Measurements from ENCODE around the gene CDKN2C. TPM values are rescaled to one million over a fixed set of nuclear protein-coding genes. Genes with fewer than 3 reads are reported as not detected.
"Not testable (repeated sequence)": the region's sequence is repeated elsewhere in the genome, so short reads cannot be mapped to it uniquely, and the experiment has no call there.

The CDKN2C gene
- total and polyA plus RNA-seq, 2 experiments from 2014 or later: 11.7 to 17.3 TPM

- WGBS, 2 experiments (ENCODE audit: low coverage in 1 of 2, low lambda C conversion rate in 2 of 2, missing lambda C conversion rate in 2 of 2): 2 to 5% methylated on average over 2 of the region's 2 CpGs
- no peaks in the 10 kb centered on the region for H3K27me3 ChIP-seq (replicated peaks; ENCODE audit: insufficient read depth)
- no peaks in the 10 kb centered on the region for H3K4me1 ChIP-seq (ENCODE audit: insufficient read depth)
- H4K20me1 ChIP-seq (ENCODE audit: insufficient read depth): no peaks in the 10 kb centered on the region
- no peak overlapping the region for H2AFZ ChIP-seq
- no peak overlapping the region for H3K27ac ChIP-seq
- no peaks in the 10 kb centered on the region for H3K9me2 ChIP-seq (ENCODE audit: insufficient read depth)
- no peak overlapping the region for H3K4me3 ChIP-seq
- no peak overlapping the region for H3K9ac ChIP-seq
- in situ Hi-C loops (cut with MboI): no loop called here
- TF ChIP-seq EZH2 (IDR thresholded peaks at IDR 0.05; ENCODE audit: insufficient read depth, poor library complexity, severe bottlenecking): no peak
- TF ChIP-seq EZH2phosphoT487 (IDR thresholded peaks at IDR 0.05; ENCODE audit: insufficient read depth, low read depth): no peak
- H3F3A ChIP-seq (ENCODE audit: insufficient read depth): no peaks in the 10 kb centered on the region; the same call in 1 of the 2 replicates
- no peak overlapping the region for H3K4me2 ChIP-seq (ENCODE audit: unreplicated experiment)
- no peaks in the 10 kb centered on the region for H3K36me3 ChIP-seq (ENCODE audit: low read depth)
- no peaks in the 10 kb centered on the region for H3K9me3 ChIP-seq (ENCODE audit: low read depth)
- peaks cover 88% of the 10 kb centered on the region for H3K79me2 ChIP-seq (ENCODE audit: insufficient read depth)
- peak; percentile 68 for DNase-seq
Observed at GRCh38 chr1:50929376-50929958, 40.6 kb upstream of the CDKN2C start.

- TF ChIP-seq EZH2phosphoT487 (IDR thresholded peaks at IDR 0.05; ENCODE audit: insufficient read depth, low read depth) (no peak), EZH2 (IDR thresholded peaks at IDR 0.05; ENCODE audit: insufficient read depth, poor library complexity, severe bottlenecking) (no peak)
- no peaks in the 10 kb centered on the region for H3K36me3 ChIP-seq (ENCODE audit: low read depth)
- no peaks in the 10 kb centered on the region for H3K9me3 ChIP-seq (ENCODE audit: low read depth)
- no peak overlapping the region for H3K9ac ChIP-seq
- H3K9me2 ChIP-seq (ENCODE audit: insufficient read depth): no peaks in the 10 kb centered on the region
- no peaks in the 10 kb centered on the region for H3K27me3 ChIP-seq (replicated peaks; ENCODE audit: insufficient read depth)
- H4K20me1 ChIP-seq (ENCODE audit: insufficient read depth): no peaks in the 10 kb centered on the region
- H3K4me3 ChIP-seq: no peak overlapping the region
- no peak overlapping the region for H3K27ac ChIP-seq
- H2AFZ ChIP-seq: no peak overlapping the region
- in situ Hi-C loops (cut with MboI): no loop called here
- H3F3A ChIP-seq (ENCODE audit: insufficient read depth): no peaks in the 10 kb centered on the region; the same call in 1 of the 2 replicates
- H3K4me1 ChIP-seq (ENCODE audit: insufficient read depth): no peaks in the 10 kb centered on the region
- H3K4me2 ChIP-seq (ENCODE audit: unreplicated experiment): no peak overlapping the region
- H3K79me2 ChIP-seq (ENCODE audit: insufficient read depth): peaks cover 88% of the 10 kb centered on the region
- DNase-seq: no peak
Observed at GRCh38 chr1:50930193-50930592, 39.9 kb upstream of the CDKN2C start.

GRCh38 chr1:50930965-50931737 lies 38.9 kb upstream of the CDKN2C start:
- Histone ChIP-seq H3K27ac (no peak overlapping the region), H3K27me3 (replicated peaks; ENCODE audit: insufficient read depth) (no peaks in the 10 kb centered on the region), H3K4me1 (ENCODE audit: insufficient read depth) (no peaks in the 10 kb centered on the region), H3K9me3 (ENCODE audit: low read depth) (no peaks in the 10 kb centered on the region), H3K36me3 (ENCODE audit: low read depth) (no peaks in the 10 kb centered on the region), H4K20me1 (ENCODE audit: insufficient read depth) (no peaks in the 10 kb centered on the region), H3K9ac (no peak overlapping the region), H3K4me2 (ENCODE audit: unreplicated experiment) (no peak overlapping the region), H2AFZ (no peak overlapping the region), H3K79me2 (ENCODE audit: insufficient read depth) (peaks cover 88% of the 10 kb centered on the region), H3K9me2 (ENCODE audit: insufficient read depth) (no peaks in the 10 kb centered on the region), H3K4me3 (no peak overlapping the region), H3F3A (ENCODE audit: insufficient read depth) (no peaks in the 10 kb centered on the region; the same call in 1 of the 2 replicates)
- DNase-seq: no peak
- in situ Hi-C loops (cut with MboI): no loop called here
- 94 to 99% methylated on average over 6 of the region's 6 CpGs for WGBS, 2 experiments (ENCODE audit: low coverage in 1 of 2, low lambda C conversion rate in 2 of 2, missing lambda C conversion rate in 2 of 2)
- TF ChIP-seq EZH2phosphoT487 (IDR thresholded peaks at IDR 0.05; ENCODE audit: insufficient read depth, low read depth): no peak
- no peak for TF ChIP-seq EZH2 (IDR thresholded peaks at IDR 0.05; ENCODE audit: insufficient read depth, poor library complexity, severe bottlenecking)

- in situ Hi-C loops (cut with MboI); H3K9me2 ChIP-seq (ENCODE audit: insufficient read depth); H2AFZ ChIP-seq; H3K4me2 ChIP-seq (ENCODE audit: unreplicated experiment); H3F3A ChIP-seq (ENCODE audit: insufficient read depth); H3K27me3 ChIP-seq (replicated peaks; ENCODE audit: insufficient read depth); H3K9me3 ChIP-seq (ENCODE audit: low read depth); H3K27ac ChIP-seq; H4K20me1 ChIP-seq (ENCODE audit: insufficient read depth); H3K4me1 ChIP-seq (ENCODE audit: insufficient read depth); DNase-seq; H3K36me3 ChIP-seq (ENCODE audit: low read depth); H3K4me3 ChIP-seq; H3K9ac ChIP-seq: not testable (repeated sequence)
- 95 to 98% methylated on average over 4 of the region's 4 CpGs for WGBS, 2 experiments (ENCODE audit: low coverage in 1 of 2, low lambda C conversion rate in 2 of 2, missing lambda C conversion rate in 2 of 2)
- H3K79me2 ChIP-seq (ENCODE audit: insufficient read depth): peaks cover 87% of the 10 kb centered on the region
Observed at GRCh38 chr1:50932043-50932442, 38.0 kb upstream of the CDKN2C start.

- in situ Hi-C loops (cut with MboI): not testable (repeated sequence)
- H3K79me2 ChIP-seq (ENCODE audit: insufficient read depth): peaks cover 92% of the 10 kb centered on the region
- WGBS, 2 experiments (ENCODE audit: low coverage in 1 of 2, low lambda C conversion rate in 2 of 2, missing lambda C conversion rate in 2 of 2): 95 to 96% methylated on average over 3 of the region's 3 CpGs
Observed at GRCh38 chr1:50933770-50934169, 36.3 kb upstream of the CDKN2C start.

More at GRCh38 chr1:50933770-50934169, 36.3 kb upstream of the CDKN2C start:
- H3K9me3 ChIP-seq (ENCODE audit: low read depth); H3K4me1 ChIP-seq (ENCODE audit: insufficient read depth); H3K9me2 ChIP-seq (ENCODE audit: insufficient read depth); H2AFZ ChIP-seq; H3F3A ChIP-seq (ENCODE audit: insufficient read depth); H3K4me3 ChIP-seq; H3K9ac ChIP-seq; H4K20me1 ChIP-seq (ENCODE audit: insufficient read depth); H3K27me3 ChIP-seq (replicated peaks; ENCODE audit: insufficient read depth); H3K36me3 ChIP-seq (ENCODE audit: low read depth); DNase-seq; H3K27ac ChIP-seq; H3K4me2 ChIP-seq (ENCODE audit: unreplicated experiment): not testable (repeated sequence)

Data from GM23248 (cell line).